ENCODE results near the gene NAV2. TPM values are rescaled to one million over a fixed set of nuclear protein-coding genes. Genes with fewer than 3 reads are reported as not detected.

The NAV2 gene
- total RNA-seq, 1 experiment from 2014 or later: 23.3 TPM

- intact Hi-C loops (cut with micrococcal nuclease; ENCODE audit: unreplicated experiment): no loop called here
- TF ChIP-seq, protein P1, sequence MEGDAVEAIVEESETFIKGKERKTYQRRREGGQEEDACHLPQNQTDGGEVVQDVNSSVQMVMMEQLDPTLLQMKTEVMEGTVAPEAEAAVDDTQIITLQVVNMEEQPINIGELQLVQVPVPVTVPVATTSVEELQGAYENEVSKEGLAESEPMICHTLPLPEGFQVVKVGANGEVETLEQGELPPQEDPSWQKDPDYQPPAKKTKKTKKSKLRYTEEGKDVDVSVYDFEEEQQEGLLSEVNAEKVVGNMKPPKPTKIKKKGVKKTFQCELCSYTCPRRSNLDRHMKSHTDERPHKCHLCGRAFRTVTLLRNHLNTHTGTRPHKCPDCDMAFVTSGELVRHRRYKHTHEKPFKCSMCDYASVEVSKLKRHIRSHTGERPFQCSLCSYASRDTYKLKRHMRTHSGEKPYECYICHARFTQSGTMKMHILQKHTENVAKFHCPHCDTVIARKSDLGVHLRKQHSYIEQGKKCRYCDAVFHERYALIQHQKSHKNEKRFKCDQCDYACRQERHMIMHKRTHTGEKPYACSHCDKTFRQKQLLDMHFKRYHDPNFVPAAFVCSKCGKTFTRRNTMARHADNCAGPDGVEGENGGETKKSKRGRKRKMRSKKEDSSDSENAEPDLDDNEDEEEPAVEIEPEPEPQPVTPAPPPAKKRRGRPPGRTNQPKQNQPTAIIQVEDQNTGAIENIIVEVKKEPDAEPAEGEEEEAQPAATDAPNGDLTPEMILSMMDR (conservative IDR thresholded peaks at IDR 0.05): no peak
- no peak for TF ChIP-seq EZH2 (IDR thresholded peaks at IDR 0.05; ENCODE audit: low read depth)
- ChIA-PET CTCF (no interaction called here), POLR2A (ENCODE audit: unreplicated experiment) (interaction anchor here (0.5 kb wide), 1 partner anchor 348 kb away, joined by 3 read pairs; no protein-coding TSS in a partner anchor)
- no peaks in the 10 kb centered on the region for H4K20me1 ChIP-seq (ENCODE audit: insufficient read depth)
- no peak overlapping the region for H3K27ac ChIP-seq
- no peaks in the 10 kb centered on the region for H3F3A ChIP-seq (ENCODE audit: insufficient read depth, low read depth)
- 0 out of 2 replicates have a peak, but pooled peaks cover 4% of the 10 kb centered on the region for H3K79me2 ChIP-seq (ENCODE audit: low read depth)
- no peaks in the 10 kb centered on the region for H3K27me3 ChIP-seq (ENCODE audit: insufficient read depth, low read depth)
- H2AFZ ChIP-seq: no peak overlapping the region
- H3K9me2 ChIP-seq (ENCODE audit: insufficient read depth): no peaks in the 10 kb centered on the region
- H3K36me3 ChIP-seq (ENCODE audit: low read depth): no peaks in the 10 kb centered on the region
- H3K4me2 ChIP-seq: no peak overlapping the region
- BruUV-seq (replicated peaks): no TSS peak
- no peak overlapping the region for H3K4me3 ChIP-seq
- no peaks in the 10 kb centered on the region for H3K9me3 ChIP-seq (ENCODE audit: insufficient read depth, low read depth)
- DNase-seq: no peak
- H3K4me1 ChIP-seq (replicated peaks; ENCODE audit: insufficient read depth): 0 out of 2 replicates have a peak, but pooled peaks cover 5% of the 10 kb centered on the region
These were observed 101.8 kb downstream of the NAV2 start for GRCh38 chr11:19814421-19814820.

- Histone ChIP-seq H3K4me1 (replicated peaks; ENCODE audit: insufficient read depth) (0 out of 2 replicates have a peak, but pooled peaks cover 5% of the 10 kb centered on the region), H3K27me3 (ENCODE audit: insufficient read depth, low read depth) (no peaks in the 10 kb centered on the region), H3K27ac (no peak overlapping the region), H3K9me3 (ENCODE audit: insufficient read depth, low read depth) (no peaks in the 10 kb centered on the region), H2AFZ (no peak overlapping the region), H3K4me3 (no peak overlapping the region), H3F3A (ENCODE audit: insufficient read depth, low read depth) (no peaks in the 10 kb centered on the region), H4K20me1 (ENCODE audit: insufficient read depth) (no peaks in the 10 kb centered on the region), H3K36me3 (ENCODE audit: low read depth) (no peaks in the 10 kb centered on the region), H3K4me2 (no peak overlapping the region), H3K9me2 (ENCODE audit: insufficient read depth) (no peaks in the 10 kb centered on the region), H3K79me2 (ENCODE audit: low read depth) (no peaks in the 10 kb centered on the region)
- intact Hi-C loops (cut with micrococcal nuclease; ENCODE audit: unreplicated experiment): no loop called here
- BruUV-seq (replicated peaks): no TSS peak
- ChIA-PET CTCF (no interaction called here), POLR2A (ENCODE audit: unreplicated experiment) (no interaction called here)
- no peak for TF ChIP-seq EZH2 (IDR thresholded peaks at IDR 0.05; ENCODE audit: low read depth)
- TF ChIP-seq, protein P1 (conservative IDR thresholded peaks at IDR 0.05): no peak
- no peak for DNase-seq
These were observed 103.4 kb downstream of the NAV2 start for GRCh38 chr11:19816040-19816439.

DNA sequence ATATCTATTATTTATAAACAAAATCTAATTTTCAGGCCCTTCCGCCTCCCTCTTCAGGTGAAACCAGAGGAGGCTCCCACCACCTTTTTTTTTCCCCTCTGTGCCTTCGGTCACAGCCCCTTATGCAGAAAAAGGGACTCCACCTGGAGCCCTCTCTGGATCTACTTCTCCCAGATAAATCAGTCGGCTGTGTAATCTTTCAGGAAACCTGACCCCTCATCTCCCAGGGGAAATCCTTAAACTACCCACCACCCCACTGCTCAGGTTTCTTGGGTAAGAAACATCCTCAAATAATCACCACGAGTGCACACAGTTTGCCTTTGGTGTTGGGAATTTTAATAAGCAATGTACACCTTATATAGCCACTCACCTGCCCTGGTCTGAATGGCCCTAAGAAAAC lies 104.2 kb downstream of the NAV2 start:
- Histone ChIP-seq H3K4me1 (replicated peaks; ENCODE audit: insufficient read depth) (0 out of 2 replicates have a peak, but pooled peaks cover 5% of the 10 kb centered on the region), H3K9me3 (ENCODE audit: insufficient read depth, low read depth) (no peaks in the 10 kb centered on the region), H3K36me3 (ENCODE audit: low read depth) (no peaks in the 10 kb centered on the region), H4K20me1 (ENCODE audit: insufficient read depth) (no peaks in the 10 kb centered on the region), H3K27ac (no peak overlapping the region), H2AFZ (no peak overlapping the region), H3K79me2 (ENCODE audit: low read depth) (no peaks in the 10 kb centered on the region), H3K4me3 (no peak overlapping the region), H3K27me3 (ENCODE audit: insufficient read depth, low read depth) (no peaks in the 10 kb centered on the region), H3K9me2 (ENCODE audit: insufficient read depth) (no peaks in the 10 kb centered on the region), H3K4me2 (no peak overlapping the region), H3F3A (ENCODE audit: insufficient read depth, low read depth) (no peaks in the 10 kb centered on the region)
- TF ChIP-seq EZH2 (IDR thresholded peaks at IDR 0.05; ENCODE audit: low read depth): no peak
- TF ChIP-seq, protein P1 (conservative IDR thresholded peaks at IDR 0.05): no peak
- intact Hi-C loops (cut with micrococcal nuclease; ENCODE audit: unreplicated experiment): no loop called here
- BruUV-seq (replicated peaks): no TSS peak
- POLR2A ChIA-PET (ENCODE audit: unreplicated experiment): no interaction called here
- CTCF ChIA-PET: no interaction called here
- no peak for DNase-seq

Measured in PC-9 (cell line).